ENCODE data around the gene SLC1A2. TPM values are rescaled to one million over a fixed set of nuclear protein-coding genes. Genes with fewer than 3 reads are reported as not detected.

SLC1A2 gene
- total RNA-seq, 1 experiment from 2014 or later, result 0.50 TPM

DNA sequence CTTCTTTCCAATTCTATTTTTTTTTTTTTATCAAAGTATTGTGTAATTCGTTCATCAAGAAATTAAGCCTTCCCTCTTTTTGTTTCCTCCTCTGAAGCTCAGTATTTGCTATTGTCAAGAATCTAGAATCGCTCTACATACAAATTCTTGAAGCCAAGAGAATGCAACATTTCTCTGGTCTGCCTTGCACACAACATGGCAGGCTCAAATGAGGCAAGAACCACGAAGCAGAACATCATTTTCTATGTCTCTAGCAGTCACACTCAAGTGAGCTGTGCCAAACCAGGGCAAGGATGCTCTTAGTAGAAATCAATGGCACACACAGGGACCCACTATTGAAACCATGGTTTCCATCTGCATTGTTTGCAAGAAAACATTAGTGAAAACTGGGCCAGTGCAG is 46.7 kb upstream of the SLC1A2 start:
- H3K4ac ChIP-seq (ENCODE audit: low read depth, low read length), result no peak overlapping the region

More for the DNA sequence above, 46.7 kb upstream of the SLC1A2 start:
- Histone ChIP-seq H3K27me3 (ENCODE audit: insufficient read depth, low read length) (no peaks in the 10 kb centered on the region), H4K5ac (ENCODE audit: insufficient read length, low read depth, low read length) (no peak overlapping the region), H4K8ac (replicated peaks; ENCODE audit: insufficient read length, low read depth, low read length) (no peak overlapping the region), H3K9ac (ENCODE audit: extremely low read depth, insufficient read length, low read length) (no peak overlapping the region), H3K9me3 (ENCODE audit: control insufficient read depth, low read depth, low read length) (no peaks in the 10 kb centered on the region), H3K18ac (ENCODE audit: insufficient read length, low read depth, low read length) (no peak overlapping the region), H3K79me2 (ENCODE audit: insufficient read depth, low read length) (no peaks in the 10 kb centered on the region), H3K23ac (ENCODE audit: insufficient read length, low read depth, low read length) (no peak overlapping the region), H3K23me2 (ENCODE audit: insufficient read length, low read depth, low read length, poor library complexity, severe bottlenecking) (no peaks in the 10 kb centered on the region), H2AK5ac (ENCODE audit: insufficient read length, low read length) (no peak overlapping the region), H2BK15ac (ENCODE audit: low read depth, low read length) (no peak overlapping the region), H4K20me1 (ENCODE audit: control insufficient read depth, insufficient read depth, insufficient read length) (no peaks in the 10 kb centered on the region), H3K4me1 (ENCODE audit: insufficient read depth, low read length) (no peaks in the 10 kb centered on the region; the same call in 1 of the 2 replicates), H2BK12ac (ENCODE audit: insufficient read length, low read depth, low read length) (no peak overlapping the region), H3K56ac (ENCODE audit: insufficient read length, low read depth, low read length) (no peak overlapping the region), H4K91ac (ENCODE audit: insufficient read length, low read depth, low read length) (no peak overlapping the region), H2BK20ac (ENCODE audit: low read depth, low read length, poor library complexity, severe bottlenecking) (no peak overlapping the region), H2BK120ac (ENCODE audit: low read depth, low read length, poor library complexity, severe bottlenecking) (no peak overlapping the region), H3T11ph (ENCODE audit: low read length) (no peak overlapping the region), H3K27ac (ENCODE audit: insufficient read length, low read depth, low read length) (no peak overlapping the region), H2AFZ (ENCODE audit: low read length) (no peak overlapping the region), H3K14ac (ENCODE audit: insufficient read depth, low read length) (no peak overlapping the region), H3K4me2 (ENCODE audit: insufficient read depth, insufficient read length, low read length) (no peak overlapping the region), H3K79me1 (ENCODE audit: insufficient read depth, low read depth, low read length, poor library complexity, severe bottlenecking) (no peaks in the 10 kb centered on the region), H2BK5ac (ENCODE audit: insufficient read length, low read length) (no peak overlapping the region)
- DNase-seq, result no peak
- TF ChIP-seq, protein P1, sequence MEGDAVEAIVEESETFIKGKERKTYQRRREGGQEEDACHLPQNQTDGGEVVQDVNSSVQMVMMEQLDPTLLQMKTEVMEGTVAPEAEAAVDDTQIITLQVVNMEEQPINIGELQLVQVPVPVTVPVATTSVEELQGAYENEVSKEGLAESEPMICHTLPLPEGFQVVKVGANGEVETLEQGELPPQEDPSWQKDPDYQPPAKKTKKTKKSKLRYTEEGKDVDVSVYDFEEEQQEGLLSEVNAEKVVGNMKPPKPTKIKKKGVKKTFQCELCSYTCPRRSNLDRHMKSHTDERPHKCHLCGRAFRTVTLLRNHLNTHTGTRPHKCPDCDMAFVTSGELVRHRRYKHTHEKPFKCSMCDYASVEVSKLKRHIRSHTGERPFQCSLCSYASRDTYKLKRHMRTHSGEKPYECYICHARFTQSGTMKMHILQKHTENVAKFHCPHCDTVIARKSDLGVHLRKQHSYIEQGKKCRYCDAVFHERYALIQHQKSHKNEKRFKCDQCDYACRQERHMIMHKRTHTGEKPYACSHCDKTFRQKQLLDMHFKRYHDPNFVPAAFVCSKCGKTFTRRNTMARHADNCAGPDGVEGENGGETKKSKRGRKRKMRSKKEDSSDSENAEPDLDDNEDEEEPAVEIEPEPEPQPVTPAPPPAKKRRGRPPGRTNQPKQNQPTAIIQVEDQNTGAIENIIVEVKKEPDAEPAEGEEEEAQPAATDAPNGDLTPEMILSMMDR (conservative IDR thresholded peaks at IDR 0.05), result no peak
- Mint-ChIP-seq H3K9me3 (no peaks in the 10 kb centered on the region), H3K36me3 (ENCODE audit: insufficient read depth in 1 of 3, low read depth in 3 of 3) (no peaks in the 10 kb centered on the region), H3K27me3 (ENCODE audit: low read depth) (no peaks in the 10 kb centered on the region; the same call in none of the 2 replicates), H3K4me1 (peaks cover 6 to 13% of the 10 kb centered on the region in 2 experiments), H3K27ac (no peak overlapping the region), H3K4me3 (no peak overlapping the region)
- no CpG with 5 or more reads among the region's 3 CpGs for WGBS (ENCODE audit: extremely low coverage, insufficient read length, low lambda C conversion rate)

Data from H9 (cell line).